HG02610 (cell line): ENCODE results near the gene SEMA6B.
"Not testable (repeated sequence)": the region's sequence is repeated elsewhere in the genome, so short reads cannot be mapped to it uniquely, and the experiment has no call there.

Source experiments
- ATAC-seq: cut with Tn5 transposase; IDR thresholded peaks from one replicate; pipeline ENCODE4 v1.9.1; 2021; ENCODE audit warnings: mild to moderate bottlenecking, moderate library complexity; ENCODE audit not compliant: unreplicated experiment

Gene SEMA6B

DNA sequence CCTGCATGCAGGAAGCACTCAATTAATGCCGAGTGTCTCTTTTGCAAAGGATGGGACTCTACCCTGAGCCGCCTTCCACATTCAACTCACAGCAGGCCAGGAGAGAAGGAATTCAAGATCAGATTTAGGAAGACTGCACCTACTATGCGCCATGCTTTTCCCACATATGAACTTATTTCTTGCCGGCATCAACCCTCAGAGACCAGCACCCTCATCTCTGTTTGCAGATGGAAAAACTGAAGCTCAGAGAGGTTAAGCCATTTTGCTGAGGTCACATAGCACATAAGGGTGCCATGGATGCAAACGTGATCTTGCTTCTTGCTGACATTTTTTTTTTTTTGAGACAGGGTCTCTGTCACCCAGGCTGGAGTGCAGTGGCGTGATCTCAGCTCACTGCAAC lies 14.2 kb upstream of the SEMA6B start:
- ATAC-seq: no peak

DNA sequence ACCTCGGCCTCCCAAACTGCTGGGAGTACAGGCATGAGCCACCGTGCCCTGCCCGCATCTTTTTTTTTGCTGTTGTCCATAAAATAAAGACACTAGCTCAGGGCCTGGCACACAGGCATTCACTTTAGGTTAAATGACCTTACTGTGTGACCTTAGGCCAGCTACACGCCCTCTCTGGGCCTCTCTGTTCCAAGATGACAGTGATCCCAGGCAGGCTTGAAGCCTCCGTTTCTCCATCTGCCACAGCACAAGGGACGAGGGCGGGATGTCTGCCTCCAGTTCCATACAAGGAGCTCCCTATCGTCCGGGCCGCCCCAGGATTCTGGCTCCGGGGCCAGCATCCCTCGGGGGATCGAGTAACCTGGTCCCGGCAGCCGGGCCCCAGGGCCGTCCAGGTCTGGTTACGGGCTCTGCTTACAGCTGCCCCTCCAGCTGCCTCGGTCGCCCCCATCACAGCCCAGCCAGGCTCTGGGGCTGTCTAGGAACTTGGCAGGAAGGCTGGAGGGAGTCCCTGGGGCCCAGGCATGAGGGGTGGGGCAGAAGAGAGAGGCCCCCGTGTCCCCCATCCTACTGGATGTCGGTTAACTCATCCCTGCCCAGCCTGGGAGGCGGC lies 11.9 kb upstream of the SEMA6B start:
- ATAC-seq: no peak

DNA sequence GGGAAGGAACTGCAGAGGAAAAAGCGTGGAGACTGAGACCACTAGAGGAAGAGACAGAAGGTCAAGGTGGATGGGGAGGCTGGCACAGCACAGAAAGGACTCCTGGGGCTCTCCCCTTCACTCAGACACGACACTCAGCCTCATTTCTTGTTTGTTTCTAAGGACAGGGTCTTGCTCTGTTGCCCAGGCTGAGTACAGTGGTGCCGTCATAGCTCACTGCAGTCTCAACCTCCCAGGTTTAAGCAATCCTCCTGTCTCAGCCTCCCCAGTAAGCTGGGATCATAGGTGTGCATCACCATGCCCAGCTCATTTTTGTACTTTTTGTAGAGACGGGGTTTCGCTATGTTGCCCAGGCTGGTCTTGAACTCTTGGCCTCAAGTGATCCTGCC lies 11.4 kb upstream of the SEMA6B start:
- no peak for ATAC-seq

DNA sequence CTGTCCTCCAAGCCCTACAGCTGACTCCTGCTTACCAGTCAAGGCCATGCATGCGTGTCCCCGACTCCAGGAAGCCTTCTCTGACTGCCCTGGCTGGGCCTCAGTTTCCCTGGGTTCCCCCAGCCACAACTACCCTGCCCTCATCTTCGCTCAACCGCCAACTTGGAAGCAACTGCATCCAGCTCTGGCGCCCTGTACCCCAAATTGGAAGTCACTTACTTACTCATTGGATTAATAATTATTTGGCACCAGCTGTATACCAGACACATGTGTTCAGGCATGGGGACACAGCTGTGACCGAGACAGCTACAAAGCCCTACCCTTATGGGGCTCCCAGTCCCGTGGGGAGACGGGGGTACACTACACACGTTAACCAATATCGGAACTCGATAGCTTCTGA lies 10.9 kb upstream of the SEMA6B start:
- ATAC-seq: no peak

DNA sequence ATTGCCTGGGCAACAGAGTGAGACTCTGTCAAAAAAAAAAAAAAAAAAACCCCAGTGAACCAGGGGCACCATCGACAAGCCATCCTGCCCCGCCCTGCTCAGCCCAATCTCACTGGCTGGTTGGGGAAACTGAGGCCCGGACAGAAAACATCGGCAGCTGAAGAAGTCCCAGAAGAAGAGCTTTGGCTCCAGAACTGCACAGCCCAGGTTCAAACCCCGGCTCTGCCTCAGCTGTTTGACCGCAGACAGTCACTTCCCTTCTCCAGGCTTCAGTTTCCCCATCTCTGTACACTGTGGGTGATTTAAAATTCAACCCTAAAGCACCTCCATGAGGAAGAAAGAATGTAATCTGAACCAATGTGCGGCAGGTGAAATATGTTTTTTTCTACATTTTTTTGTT lies 9.4 kb upstream of the SEMA6B start:
- ATAC-seq: no peak

DNA sequence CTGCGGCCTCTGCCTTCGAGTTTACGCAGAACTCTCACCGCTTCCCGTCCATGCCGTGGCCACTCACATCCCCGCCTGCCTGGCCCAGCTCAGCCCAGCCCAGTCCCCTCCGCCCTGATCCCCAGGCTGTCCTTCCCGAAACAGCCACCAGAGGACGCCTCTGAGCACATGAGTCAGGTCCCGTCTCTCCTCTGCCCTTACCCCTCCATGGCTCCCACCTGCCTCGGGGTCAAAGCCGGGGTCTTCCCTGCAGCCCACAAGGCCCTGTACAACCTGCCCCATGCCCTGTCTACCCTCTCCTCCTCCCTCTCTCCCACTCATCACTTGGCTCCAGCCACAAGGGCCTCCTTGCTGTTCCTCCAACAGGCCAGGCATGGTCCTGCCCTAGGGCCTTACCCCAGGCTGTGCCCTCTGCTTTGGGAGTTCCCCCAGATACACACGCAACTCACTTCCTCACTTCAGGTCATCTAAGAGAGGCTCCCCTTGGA lies 8.1 kb upstream of the SEMA6B start:
- ATAC-seq: no peak

DNA sequence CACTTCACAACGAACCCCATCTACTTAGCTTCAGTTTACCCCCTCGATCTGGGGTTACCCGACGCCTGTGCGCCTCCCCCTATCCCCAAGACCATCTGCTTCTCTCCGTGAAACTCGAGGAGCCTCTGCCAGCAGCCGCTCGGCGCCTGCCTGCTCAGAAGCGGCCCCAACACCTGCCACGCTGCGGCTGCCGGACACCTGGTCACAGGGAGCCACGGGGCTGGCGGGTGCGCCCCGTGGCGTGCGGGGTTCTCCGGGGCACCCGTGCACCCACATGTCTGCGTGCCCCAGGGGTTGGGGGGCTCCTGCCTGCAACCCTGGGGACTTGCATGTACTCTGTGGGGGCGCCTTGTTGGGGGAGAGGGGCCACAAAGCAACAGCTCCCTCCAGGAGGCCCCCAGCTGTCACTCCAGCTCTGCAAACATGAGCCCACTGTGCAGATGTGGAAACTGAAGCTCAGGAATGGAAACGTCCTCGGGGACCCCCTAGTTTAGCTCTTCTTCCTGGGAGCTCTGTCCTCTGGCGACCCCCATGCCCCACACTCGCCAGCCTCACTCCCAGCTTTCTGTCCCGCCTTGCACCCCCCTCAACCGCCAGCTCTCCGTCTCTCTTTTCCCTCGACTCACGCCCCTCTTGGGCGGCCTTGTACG lies 7.0 kb upstream of the SEMA6B start:
- no peak for ATAC-seq

DNA sequence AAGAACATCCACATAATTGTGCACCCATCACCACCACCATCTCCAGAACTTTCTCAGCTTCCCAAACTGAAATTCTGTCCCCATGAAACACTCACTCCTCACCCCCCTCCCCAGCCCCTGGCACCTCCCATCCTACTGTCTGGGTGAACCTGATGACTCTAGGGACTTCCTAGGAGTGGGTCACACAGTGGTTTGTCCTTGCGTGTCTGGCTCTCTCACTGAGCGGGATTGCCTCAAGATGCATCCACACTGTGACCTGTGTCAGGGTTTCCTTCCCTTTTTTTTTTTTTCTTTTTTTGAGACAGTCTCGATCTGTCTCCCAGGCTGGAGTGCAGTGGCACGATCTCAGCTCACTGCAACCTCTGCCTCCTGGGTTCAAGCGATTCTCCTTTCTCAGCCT lies 4.1 kb upstream of the SEMA6B start:
- not testable (repeated sequence) for ATAC-seq

DNA sequence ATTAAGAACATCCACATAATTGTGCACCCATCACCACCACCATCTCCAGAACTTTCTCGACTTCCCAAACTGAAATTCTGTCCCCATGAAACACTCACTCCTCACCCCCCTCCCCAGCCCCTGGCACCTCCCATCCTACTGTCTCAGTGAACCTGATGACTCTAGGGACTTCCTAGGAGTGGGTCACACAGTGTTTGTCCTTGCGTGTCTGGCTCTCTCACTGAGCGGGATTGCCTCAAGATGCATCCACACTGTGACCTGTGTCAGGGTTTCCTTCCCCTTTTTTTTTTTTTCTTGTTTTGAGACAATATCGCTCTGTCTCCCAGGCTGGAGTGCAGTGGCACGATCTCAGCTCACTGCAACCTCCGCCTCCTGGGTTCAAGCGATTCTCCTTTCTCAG lies 2.6 kb upstream of the SEMA6B start:
- not testable (repeated sequence) for ATAC-seq

DNA sequence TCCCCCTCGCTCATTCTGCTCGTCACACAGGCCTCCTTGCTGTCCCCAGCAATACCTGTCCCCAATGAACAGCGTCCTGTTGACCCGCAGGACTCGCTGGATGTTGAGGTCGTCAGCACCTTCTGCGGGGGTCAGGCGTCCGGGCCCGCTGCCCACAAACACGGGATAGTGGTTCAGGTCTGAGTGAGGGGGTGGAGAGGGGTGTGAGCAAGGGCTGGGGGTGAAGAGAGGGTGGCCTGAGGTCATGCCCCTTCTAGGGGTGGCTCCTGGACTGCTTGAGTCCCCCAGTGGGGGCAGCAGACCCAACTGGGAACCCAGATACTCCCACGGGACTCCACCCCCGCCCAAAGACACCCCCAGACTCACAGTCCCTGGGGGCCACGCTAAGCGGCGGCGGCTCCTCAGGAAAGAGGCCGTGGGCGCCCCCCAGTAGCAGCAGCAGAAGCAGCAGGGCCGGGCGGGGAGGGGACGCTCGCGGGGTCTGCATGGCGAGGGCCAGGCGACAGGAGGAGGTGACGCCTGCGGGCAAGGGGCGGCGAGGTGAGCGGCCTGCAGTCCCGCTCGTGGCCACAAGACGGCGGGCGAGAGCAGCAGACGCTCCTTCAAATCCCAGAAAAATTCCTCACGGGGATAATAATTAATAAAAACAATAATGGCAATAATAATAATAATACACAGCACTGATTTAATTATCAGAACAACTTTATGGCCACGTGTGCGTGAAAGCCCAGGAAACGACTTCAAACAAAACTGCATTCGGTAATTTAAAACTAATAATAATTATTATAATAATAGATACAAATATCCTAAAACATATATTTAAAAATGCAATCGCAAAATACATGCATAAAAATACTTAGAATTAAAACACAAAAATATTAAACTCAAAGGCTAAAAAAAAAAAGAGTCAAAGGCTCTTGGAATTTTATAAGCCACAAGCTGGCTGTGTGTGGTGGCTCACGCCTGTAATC lies 1.2 kb downstream of the SEMA6B start:
- no peak for ATAC-seq

DNA sequence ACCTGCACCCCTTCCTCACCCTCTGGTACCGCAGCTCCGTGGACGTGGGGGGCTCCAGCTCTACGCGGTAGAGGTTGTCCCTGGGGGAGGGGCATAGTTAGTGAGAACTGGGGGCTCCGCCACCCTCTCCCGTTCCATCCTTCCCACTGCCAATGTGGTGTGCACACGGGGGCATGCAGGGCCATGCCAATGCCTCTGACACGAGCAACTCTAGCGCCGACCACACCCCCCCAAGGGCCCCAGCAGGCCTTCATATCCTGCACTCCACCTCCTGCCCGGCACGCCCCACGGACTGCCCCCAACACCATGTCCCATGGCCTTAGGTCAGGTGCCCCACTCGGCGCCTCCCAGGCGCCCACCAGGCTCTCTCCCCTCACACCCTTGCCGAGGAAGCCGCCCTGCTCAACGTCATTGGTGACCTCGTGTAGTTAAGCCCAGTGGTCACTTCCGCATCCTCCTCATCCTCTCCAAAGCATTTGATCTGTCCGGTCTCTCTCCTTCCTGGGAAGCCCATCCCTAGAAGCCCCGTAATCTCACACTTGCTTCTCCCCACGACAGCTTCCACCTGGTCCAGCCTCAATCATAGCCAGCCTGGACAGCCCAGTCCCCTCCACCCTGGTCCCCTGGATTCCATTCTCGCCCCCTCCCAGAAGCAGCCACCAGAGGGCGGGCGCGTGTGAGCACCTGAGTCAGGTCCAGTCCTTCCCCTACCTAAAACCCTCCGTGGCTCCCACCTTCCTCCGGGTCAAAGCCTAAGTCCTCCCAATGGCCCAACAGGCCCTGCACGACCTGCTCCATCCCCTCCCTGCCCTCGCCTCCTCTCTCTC lies 2.1 kb downstream of the SEMA6B start:
- no peak for ATAC-seq

DNA sequence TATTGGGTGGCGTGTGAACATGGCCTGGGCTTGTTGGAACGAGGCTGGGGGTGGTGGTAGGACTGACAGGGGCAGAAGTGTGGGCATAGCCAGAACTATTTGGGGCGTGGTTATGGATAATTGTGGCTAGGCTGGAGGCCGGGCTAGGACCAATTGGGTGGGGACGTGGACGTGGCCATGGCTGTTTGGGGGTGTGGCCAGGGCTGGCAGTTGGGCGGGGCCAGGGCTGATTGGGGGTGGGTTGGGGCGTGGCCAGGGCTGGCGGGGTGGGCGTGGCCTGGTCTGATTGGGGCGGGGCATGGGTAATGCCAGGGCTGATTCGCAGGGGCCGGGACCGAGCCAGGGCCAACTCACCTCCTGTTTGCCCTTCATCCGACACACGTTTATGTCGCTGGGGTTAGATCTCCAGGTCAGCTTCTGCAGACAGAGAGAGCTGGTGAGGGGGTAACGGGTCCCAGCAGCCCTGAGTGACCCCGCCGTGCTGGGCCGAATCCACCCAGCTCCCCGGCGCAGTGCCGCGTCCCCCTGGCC lies 2.8 kb downstream of the SEMA6B start:
- no peak for ATAC-seq

DNA sequence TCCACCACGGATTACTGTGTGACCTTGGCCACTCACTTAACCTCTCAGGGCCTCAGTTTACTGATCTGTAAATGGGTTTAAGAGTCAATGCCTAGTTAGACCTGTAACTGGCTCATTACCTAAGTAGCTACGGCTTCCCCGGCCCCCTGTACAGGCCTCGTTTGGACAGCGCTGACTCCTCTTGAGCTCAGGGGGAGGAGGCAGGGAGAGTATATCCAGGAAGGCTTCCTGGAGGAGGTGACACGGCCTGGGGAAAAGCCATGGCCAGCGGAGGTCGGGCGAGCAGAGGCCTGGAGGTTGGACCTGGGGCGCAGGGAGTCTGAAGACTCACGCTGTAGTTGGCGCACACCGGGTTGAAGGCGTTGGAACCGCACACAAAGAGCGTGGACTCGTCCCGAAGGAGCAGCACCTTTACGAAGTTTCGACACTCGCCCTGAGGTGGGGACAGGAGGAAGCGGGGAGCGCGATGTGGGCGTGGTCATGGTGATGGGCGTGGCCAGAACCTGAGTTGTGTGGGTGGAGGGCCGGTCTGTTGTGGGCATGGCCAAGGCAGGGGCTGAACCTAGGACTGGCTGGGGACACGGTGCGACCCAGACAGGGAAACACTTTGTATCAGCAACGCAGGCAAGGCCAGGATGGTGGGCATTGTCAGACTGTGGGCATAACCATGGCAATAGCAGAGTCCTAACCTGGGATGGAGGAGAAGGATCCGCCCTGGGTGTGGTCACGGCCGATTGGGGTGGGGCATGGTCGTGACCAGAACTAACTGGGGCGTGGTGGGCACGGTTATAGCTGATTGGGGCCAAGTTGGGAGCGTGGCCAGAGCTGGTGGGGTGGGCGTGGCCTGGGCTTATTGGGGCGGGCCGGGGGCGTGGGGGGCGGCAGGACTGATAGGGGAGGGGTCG lies 3.6 kb downstream of the SEMA6B start:
- no peak for ATAC-seq

DNA sequence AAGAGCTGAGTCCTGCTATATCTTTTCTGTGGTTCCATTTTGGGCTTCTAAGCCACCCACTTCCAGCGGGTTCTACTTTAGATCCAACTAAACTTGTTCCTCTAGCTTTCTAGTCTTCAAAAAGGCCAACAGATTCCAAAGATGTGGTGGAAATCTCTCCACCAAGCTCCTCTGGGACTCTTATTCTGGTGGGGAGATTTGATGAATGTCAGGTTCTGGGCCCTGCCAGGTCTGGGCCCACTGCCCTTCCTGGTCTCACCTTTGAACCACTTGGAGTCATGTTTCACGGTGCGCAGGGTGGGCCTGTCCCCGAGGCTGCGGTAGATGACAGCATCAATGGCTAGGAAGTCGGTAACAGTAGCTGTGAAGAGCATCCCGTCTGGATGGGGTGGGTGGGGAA lies 4.8 kb downstream of the SEMA6B start:
- ATAC-seq: no peak

DNA sequence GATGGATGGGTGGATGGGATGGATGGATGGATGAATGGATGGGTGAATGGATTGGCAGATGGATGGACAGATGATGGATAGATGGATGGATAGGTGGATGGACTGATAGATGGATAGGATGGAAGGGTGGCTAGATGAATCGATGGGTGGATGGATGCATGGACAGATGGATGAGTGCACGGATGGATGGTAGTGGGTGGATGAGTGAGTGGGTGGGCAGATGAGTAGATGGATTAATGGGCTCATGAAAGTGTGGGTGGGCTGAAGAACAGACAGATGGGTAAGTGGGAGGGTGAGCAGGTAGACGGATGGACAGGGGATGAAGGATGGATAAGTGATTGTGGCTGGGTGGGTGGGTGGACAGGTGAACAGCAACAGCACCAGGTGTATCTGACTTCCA lies 5.7 kb downstream of the SEMA6B start:
- ATAC-seq: no peak

DNA sequence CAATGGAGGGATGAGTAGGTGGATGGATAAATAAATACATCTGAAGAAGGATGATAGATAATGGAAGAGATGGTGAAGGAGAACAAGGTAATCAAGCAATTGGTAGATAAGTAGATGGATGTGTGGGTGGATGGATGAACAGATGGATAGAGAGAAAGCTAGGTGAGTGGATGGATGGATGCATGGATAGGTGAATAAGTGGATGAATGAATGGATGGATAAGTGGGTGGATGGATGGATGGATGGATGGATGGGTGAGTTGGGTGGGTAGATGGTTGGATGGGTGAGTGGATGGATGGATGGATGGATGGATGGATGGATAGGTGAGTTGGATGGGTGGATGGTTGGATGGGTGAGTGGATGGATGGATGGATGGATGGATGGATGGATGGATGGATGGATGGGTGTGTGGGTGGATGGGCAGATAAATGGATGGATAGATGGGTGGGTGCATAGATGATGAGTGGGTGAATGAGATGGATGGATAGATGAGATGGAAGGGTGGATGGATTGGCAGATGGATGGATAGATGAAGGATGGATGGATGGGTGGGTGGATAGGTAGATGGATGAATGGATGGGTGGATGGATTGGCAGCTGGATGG lies 6.3 kb downstream of the SEMA6B start:
- no peak for ATAC-seq

DNA sequence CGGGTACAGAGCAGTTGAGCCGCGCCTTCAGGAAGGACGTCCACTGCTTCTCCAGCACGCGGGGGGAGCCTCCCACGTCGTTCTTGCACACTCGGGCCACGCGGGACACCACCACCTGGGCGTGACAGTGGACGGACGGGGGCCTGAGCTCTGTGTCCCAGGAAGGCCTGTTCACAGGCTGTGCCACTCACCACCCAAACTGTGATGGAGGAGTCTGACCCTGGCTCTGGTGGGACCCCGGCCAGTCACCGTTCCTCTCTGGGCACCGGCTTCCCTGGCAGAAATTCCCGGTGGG lies 7.0 kb downstream of the SEMA6B start:
- ATAC-seq: no peak

DNA sequence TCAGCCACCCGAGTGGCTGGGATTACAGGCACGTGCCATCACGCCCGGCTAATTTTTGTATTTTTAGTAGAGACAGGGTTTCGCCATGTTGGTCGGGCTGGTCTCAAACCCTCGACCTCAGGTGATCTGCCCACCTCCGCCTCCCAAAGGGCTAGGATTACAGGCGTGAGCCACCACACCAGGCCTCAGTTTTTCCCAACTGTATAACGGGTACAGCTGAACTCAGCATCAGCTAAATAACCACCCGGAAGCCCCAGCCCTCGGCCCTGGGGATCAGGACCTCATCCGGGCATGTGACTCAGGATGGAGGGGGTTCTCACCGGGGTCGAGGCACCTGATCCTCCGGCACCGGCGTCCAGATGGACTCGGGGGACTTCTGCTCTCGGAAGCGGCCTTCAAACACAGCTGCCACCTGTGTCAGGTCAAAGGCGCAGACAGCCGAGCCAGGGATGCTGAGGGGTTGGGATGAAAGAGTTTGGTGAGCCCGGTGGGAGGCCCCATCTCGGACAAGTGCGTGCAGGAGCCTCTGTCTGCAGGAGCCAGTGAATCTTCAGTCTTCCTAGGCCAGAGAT lies 8.9 kb downstream of the SEMA6B start:
- no peak for ATAC-seq

DNA sequence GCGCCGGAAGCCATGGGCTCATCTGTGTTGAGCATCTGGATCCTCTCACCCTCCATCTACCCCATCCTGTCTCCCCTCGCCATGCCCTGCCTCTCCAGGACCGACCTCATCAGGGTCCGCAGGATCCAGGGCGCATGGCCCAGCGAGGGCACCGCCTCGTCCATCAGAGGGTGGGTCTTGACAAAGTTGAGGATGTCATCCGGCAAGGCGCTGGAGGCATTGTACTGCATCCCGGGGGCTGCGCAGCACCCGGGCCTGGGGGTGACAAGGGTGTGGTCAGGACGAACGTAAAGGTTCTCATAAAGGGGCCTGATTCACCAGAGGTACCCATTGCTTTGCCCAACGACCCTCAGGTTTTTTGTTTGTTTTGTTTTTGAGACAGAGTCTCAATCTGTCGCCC lies 9.5 kb downstream of the SEMA6B start:
- ATAC-seq: no peak
